ENCODE measurements around the gene NR1D2. TPM values are rescaled to one million over a fixed set of nuclear protein-coding genes. Genes with fewer than 3 reads are reported as not detected.

NR1D2 gene
- total RNA-seq, 1 experiment from 2014 or later: 66.0 TPM

GRCh38 chr3:24018784-24019570 lies 73.9 kb downstream of the NR1D2 start:
- H3K9me3 ChIP-seq (ENCODE audit: insufficient read depth, low read depth): no peaks in the 10 kb centered on the region
- H2AFZ ChIP-seq: no peak overlapping the region
- H4K20me1 ChIP-seq (ENCODE audit: insufficient read depth): no peaks in the 10 kb centered on the region
- no TSS peak for BruUV-seq (replicated peaks)
- intact Hi-C loops (cut with micrococcal nuclease; ENCODE audit: unreplicated experiment): no loop called here
- H3K27ac ChIP-seq: no peak overlapping the region
- H3K9me2 ChIP-seq (ENCODE audit: insufficient read depth): no peaks in the 10 kb centered on the region
- H3K4me2 ChIP-seq: no peak overlapping the region
- H3K4me1 ChIP-seq (replicated peaks; ENCODE audit: insufficient read depth): no peaks in the 10 kb centered on the region
- H3K79me2 ChIP-seq (ENCODE audit: low read depth): no peaks in the 10 kb centered on the region
- DNase-seq: no peak
- H3F3A ChIP-seq (ENCODE audit: insufficient read depth, low read depth): no peaks in the 10 kb centered on the region
- no peak overlapping the region for H3K4me3 ChIP-seq
- H3K27me3 ChIP-seq (ENCODE audit: insufficient read depth, low read depth): no peaks in the 10 kb centered on the region
- no peaks in the 10 kb centered on the region for H3K36me3 ChIP-seq (ENCODE audit: low read depth)
- TF ChIP-seq EZH2 (IDR thresholded peaks at IDR 0.05; ENCODE audit: low read depth) (no peak), CTCF (conservative IDR thresholded peaks at IDR 0.05) (no peak)
- CTCF ChIA-PET: no interaction called here
- POLR2A ChIA-PET (ENCODE audit: unreplicated experiment): no interaction called here

GRCh38 chr3:24019585-24019984 lies 74.5 kb downstream of the NR1D2 start:
- CTCF ChIA-PET: no interaction called here
- no peak for DNase-seq
- no peak for TF ChIP-seq EZH2 (IDR thresholded peaks at IDR 0.05; ENCODE audit: low read depth)
- no peak for TF ChIP-seq CTCF (conservative IDR thresholded peaks at IDR 0.05)
- no peaks in the 10 kb centered on the region for H3K9me3 ChIP-seq (ENCODE audit: insufficient read depth, low read depth)
- POLR2A ChIA-PET (ENCODE audit: unreplicated experiment): no interaction called here
- H3K9me2 ChIP-seq (ENCODE audit: insufficient read depth): no peaks in the 10 kb centered on the region
- no peaks in the 10 kb centered on the region for H3K4me1 ChIP-seq (replicated peaks; ENCODE audit: insufficient read depth)
- H3K4me2 ChIP-seq: no peak overlapping the region
- H4K20me1 ChIP-seq (ENCODE audit: insufficient read depth): no peaks in the 10 kb centered on the region
- H3K4me3 ChIP-seq: no peak overlapping the region
- H3K36me3 ChIP-seq (ENCODE audit: low read depth): no peaks in the 10 kb centered on the region
- no peak overlapping the region for H3K27ac ChIP-seq
- no TSS peak for BruUV-seq (replicated peaks)
- intact Hi-C loops (cut with micrococcal nuclease; ENCODE audit: unreplicated experiment): no loop called here
- no peaks in the 10 kb centered on the region for H3K27me3 ChIP-seq (ENCODE audit: insufficient read depth, low read depth)
- no peak overlapping the region for H2AFZ ChIP-seq
- H3F3A ChIP-seq (ENCODE audit: insufficient read depth, low read depth): no peaks in the 10 kb centered on the region
- no peaks in the 10 kb centered on the region for H3K79me2 ChIP-seq (ENCODE audit: low read depth)

GRCh38 chr3:24020036-24020691 lies 75.1 kb downstream of the NR1D2 start:
- ChIA-PET CTCF (no interaction called here), POLR2A (ENCODE audit: unreplicated experiment) (no interaction called here)
- Histone ChIP-seq H3K9me2 (ENCODE audit: insufficient read depth) (no peaks in the 10 kb centered on the region), H4K20me1 (ENCODE audit: insufficient read depth) (no peaks in the 10 kb centered on the region), H3K9me3 (ENCODE audit: insufficient read depth, low read depth) (no peaks in the 10 kb centered on the region), H3K4me2 (no peak overlapping the region), H3K4me3 (no peak overlapping the region), H3F3A (ENCODE audit: insufficient read depth, low read depth) (no peaks in the 10 kb centered on the region), H3K79me2 (ENCODE audit: low read depth) (no peaks in the 10 kb centered on the region), H3K4me1 (replicated peaks; ENCODE audit: insufficient read depth) (no peaks in the 10 kb centered on the region), H3K36me3 (ENCODE audit: low read depth) (no peaks in the 10 kb centered on the region), H3K27ac (no peak overlapping the region), H2AFZ (no peak overlapping the region), H3K27me3 (ENCODE audit: insufficient read depth, low read depth) (no peaks in the 10 kb centered on the region)
- BruUV-seq (replicated peaks): no TSS peak
- no peak for DNase-seq
- intact Hi-C loops (cut with micrococcal nuclease; ENCODE audit: unreplicated experiment): no loop called here
- TF ChIP-seq CTCF (conservative IDR thresholded peaks at IDR 0.05) (no peak), EZH2 (IDR thresholded peaks at IDR 0.05; ENCODE audit: low read depth) (no peak)
